Keratinocyte (primary cell): ENCODE data around the gene SCD5.

ENCODE experiments used
- CTCF ChIP-seq, 3 experiments: IDR thresholded peaks in 1 of 3; conservative IDR thresholded peaks in 1 of 3; optimal IDR thresholded peaks in 1 of 3; 2 replicates in 2 of 3; 3 replicates in 1 of 3; pipeline versions ENCODE3 to v1.5.1; 2011; ENCODE audit warnings: low read length in 3 of 3, mild to moderate bottlenecking in 3 of 3, moderate library complexity in 2 of 3, control low read depth in 1 of 3, inconsistent platforms in 1 of 3; ENCODE audit not compliant: insufficient read depth in 2 of 3; ENCODE audit errors: extremely low read depth in 1 of 3
- EZH2 ChIP-seq: IDR thresholded peaks from one replicate; pipeline ENCODE4 v1.6.1; 2012; ENCODE audit warnings: inconsistent platforms, mild to moderate bottlenecking, low read length, moderate library complexity

GRCh38 chr4:82705169-82705927, 93.2 kb downstream of the SCD5 start:
- TF ChIP-seq CTCF (optimal IDR thresholded peaks at IDR 0.05 in 1 of 3, IDR thresholded peaks at IDR 0.05 in 1 of 3, conservative IDR thresholded peaks at IDR 0.05 in 1 of 3; ENCODE audit: extremely low read depth in 1 of 3, insufficient read depth in 2 of 3, low read length in 3 of 3) (no peak), EZH2 (no peak)
